ENCODE data around the gene JUP.

DNA sequence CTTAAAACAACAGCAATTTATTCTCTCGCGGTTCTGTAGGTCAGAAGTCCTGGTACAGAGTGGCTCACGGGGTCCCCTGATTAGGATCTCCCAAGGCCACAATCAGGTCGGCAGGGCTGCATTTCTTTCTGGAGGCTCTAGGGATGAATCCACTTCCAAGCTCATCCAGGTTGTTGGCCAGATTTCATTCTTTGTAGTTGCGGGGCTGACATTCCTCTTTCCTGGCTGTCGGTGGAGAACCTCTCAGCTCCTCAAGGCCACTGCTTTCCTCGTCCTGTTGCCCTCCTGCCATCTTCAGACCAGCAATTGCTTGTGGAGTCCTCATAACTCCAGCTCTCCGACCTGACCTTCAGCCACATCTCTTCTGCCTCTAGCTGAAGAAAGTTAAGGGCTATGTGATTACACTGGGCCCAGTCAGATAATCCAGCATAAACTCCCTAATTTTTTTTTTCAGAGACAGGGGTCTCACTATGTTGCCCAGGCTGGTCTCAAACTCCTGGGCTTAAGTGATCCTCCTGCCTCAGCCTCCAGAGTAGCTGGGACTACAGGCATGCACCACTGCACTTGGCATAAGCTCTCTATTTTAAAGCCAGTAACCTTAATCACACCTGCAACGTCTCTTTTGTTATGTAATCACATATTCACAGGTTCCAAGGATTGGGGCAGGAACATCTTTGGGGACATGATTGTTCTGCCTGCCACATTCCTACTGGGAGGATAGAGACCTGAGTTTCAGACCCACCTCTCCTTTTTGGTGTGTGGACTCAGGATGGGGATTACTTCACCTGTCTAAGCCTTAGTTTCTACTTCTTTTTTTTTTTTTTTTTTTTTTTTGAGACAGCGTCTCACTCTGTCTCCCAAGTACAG, 78.5 kb downstream of the JUP start:
- TF ChIP-seq SNAI2 (CRISPR knock-in tag; IDR thresholded peaks at IDR 0.05) (no peak), ZFP3 (CRISPR knock-in tag; IDR thresholded peaks at IDR 0.05) (no peak), RARB (CRISPR knock-in tag; IDR thresholded peaks at IDR 0.05) (no peak), POU6F1 (CRISPR knock-in tag; IDR thresholded peaks at IDR 0.05; ENCODE audit: borderline replicate concordance, low read depth) (no peak), BACH2 (CRISPR knock-in tag; IDR thresholded peaks at IDR 0.05; ENCODE audit: borderline replicate concordance) (no peak), PPARA (CRISPR knock-in tag; IDR thresholded peaks at IDR 0.05; ENCODE audit: borderline replicate concordance) (no peak), TSHZ2 (CRISPR knock-in tag; IDR thresholded peaks at IDR 0.05) (no peak), OSR1 (CRISPR knock-in tag; IDR thresholded peaks at IDR 0.05) (no peak), ESRRG (CRISPR knock-in tag; IDR thresholded peaks at IDR 0.05) (no peak), ZFP30 (CRISPR knock-in tag; IDR thresholded peaks at IDR 0.05) (no peak)
- TF ChIP-seq, protein P1, sequence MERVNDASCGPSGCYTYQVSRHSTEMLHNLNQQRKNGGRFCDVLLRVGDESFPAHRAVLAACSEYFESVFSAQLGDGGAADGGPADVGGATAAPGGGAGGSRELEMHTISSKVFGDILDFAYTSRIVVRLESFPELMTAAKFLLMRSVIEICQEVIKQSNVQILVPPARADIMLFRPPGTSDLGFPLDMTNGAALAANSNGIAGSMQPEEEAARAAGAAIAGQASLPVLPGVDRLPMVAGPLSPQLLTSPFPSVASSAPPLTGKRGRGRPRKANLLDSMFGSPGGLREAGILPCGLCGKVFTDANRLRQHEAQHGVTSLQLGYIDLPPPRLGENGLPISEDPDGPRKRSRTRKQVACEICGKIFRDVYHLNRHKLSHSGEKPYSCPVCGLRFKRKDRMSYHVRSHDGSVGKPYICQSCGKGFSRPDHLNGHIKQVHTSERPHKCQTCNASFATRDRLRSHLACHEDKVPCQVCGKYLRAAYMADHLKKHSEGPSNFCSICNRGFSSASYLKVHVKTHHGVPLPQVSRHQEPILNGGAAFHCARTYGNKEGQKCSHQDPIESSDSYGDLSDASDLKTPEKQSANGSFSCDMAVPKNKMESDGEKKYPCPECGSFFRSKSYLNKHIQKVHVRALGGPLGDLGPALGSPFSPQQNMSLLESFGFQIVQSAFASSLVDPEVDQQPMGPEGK (CRISPR knock-in tag; IDR thresholded peaks at IDR 0.05; ENCODE audit: borderline replicate concordance) = no peak
